Astrocyte of the spinal cord (primary cell): Measurements from ENCODE around the gene NEURL1B.

Experiments used
- DNase-seq: peaks from one replicate; pipeline ENCODE4 v3.0.0; 2011; ENCODE audit warnings: low read depth, low spot score
- H3K4me3 ChIP-seq: 2 replicates; pipeline ENCODE4 v1.5.1; 2011; ENCODE audit warnings: low read depth, mild to moderate bottlenecking, low read length, moderate library complexity
- CTCF ChIP-seq: IDR thresholded peaks from 2 replicates; pipeline ENCODE4 v1.5.1; 2012; ENCODE audit warnings: low read depth, mild to moderate bottlenecking, low read length, inconsistent platforms
- in situ Hi-C: cut with HindIII; loops from 2 replicates; pipeline ENCODE4 v1.10.0; 2017; ENCODE audit warnings: low sequenced_read_pairs

The NEURL1B gene

DNA sequence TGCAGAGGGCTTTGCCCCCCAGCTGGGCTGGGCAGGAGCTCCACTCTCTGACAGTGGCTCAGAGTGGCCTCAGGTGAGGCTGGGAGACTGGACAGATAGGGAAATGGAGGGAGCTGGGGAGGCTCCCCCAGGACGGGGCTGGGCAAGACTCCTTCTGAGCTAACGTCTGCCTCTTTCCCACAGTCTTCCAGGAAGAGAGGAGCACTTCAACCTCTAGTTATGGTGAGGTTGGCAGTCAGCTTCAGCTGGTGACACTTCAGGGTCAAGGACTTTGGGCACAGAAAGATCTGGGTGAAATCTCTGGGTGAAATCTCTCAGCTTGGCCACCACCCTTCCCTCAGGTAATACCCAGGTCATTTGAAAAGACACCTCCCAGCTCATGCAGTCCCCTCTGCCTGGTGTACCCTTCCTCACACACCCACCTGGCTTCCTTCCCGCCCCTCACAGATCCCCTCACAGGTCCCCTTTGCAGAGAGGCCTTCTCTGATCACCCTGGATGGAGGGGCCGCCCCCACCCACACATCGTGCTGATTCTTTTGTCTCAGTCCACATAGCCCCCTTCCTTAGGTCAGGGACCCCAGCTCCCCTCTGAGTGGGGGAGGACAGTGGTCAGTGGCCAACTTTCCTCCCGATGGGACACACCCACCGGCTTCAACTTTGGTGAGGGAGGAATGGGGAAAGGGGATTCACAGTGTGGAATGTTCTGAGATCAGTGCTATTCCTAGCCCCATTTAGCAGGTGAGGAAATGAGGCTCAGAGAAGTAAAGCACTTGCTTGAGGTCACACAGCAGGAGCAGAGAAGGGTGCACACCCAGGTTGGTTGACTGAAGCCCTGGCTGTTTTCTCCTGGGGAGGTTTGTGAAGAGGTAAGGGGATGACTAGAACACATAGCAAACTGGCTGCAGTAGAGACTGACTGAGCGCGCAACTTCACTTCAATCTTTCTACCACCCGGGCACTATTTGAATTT, 15.8 kb upstream of the NEURL1B start:
- no peak overlapping the region for H3K4me3 ChIP-seq
- in situ Hi-C loops = no loop called here
- no peak for TF ChIP-seq CTCF
- no peak for DNase-seq

DNA sequence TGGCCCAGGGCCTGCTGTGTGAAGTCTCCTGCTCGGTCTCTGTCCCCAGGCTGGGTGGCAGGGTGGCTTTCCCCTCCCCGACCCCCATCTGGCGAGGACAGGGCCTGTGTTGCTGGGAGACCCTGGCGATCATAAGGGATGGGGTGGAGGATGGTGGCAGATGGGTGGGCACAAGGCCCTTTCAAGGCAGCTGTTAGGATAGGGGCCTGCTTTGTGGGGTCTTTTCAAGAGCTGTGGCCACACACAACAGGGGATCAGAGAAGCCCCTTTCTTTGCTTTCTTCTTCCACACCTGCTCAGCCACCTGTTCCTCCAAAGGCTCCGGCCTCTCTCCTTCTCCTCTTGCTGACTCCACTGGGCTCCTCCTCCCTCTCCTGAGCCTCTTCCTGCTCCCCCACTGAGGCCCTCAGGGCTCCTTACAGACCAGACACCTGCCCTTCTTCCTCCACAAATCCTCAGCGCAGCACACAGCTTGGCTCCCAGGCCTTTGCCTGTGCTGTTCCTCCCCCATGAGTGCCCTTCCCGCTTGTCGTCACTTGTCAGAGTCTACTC, 15.0 kb upstream of the NEURL1B start:
- in situ Hi-C loops = no loop called here
- no peak for TF ChIP-seq CTCF
- DNase-seq = no peak
- no peak overlapping the region for H3K4me3 ChIP-seq

GRCh38 chr5:172630082-172630481, 11.0 kb upstream of the NEURL1B start:
- H3K4me3 ChIP-seq = no peak overlapping the region
- in situ Hi-C loops = no loop called here
- TF ChIP-seq CTCF = no peak
- DNase-seq = no peak

DNA sequence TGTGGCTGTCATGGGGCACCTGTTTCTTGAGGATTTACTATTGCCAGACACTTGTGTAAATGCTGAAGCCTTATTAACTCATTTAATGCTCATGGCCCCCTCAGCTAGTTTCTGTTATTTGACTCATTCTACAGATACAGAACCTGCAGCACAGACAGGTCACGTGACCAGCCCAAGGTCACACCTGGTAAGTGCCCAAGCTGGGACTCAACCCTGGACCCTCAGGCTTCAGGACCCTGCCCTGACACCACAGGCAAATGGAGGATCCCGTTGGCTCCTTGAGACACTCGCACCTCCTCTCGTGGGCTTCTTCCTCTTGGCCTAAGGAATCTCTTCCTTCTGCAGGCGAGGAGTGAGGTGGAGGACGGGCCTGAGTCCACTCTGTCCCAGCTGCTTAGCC, 10.6 kb upstream of the NEURL1B start:
- DNase-seq = no peak
- in situ Hi-C loops = no loop called here
- no peak for TF ChIP-seq CTCF
- no peak overlapping the region for H3K4me3 ChIP-seq

- in situ Hi-C loops = no loop called here
- H3K4me3 ChIP-seq = no peak overlapping the region
- no peak for DNase-seq
- TF ChIP-seq CTCF = no peak
Observed at GRCh38 chr5:172630986-172631385, 10.1 kb upstream of the NEURL1B start.

DNA sequence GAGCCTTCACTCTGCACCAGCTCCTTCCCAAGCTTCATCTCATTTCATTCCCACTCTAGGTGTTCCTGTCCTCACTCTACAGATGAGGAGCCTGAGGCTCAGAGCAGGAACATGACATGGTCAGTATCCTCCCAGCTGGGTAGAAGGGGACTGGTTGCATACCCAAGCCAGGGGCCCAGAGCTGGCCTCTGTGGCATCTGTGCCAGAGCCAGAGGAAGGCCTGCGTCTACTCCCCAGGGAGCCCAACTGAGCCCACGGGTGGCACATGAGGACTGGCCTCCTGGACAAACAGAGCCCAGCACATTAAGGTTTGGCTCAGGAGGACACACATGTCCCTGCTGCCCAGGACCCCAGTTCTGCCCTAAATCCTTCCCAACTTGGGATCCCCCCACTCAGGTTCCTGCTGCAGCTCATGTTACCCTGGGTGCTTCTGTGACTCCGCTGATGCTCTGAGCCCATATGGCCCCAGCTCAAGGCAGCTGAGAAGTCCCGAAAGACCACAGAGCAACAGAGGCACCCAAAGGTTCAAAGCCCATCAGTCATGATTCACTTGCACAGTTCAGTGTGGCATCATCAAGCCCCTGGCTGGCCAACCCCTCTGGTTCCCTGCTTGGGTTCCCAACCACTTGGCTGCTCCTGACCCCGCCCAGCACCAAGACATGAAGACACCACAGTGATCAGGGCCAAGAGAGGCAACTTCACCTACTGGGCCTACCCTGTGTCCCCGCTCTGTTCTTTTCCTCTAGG, 8.5 kb upstream of the NEURL1B start:
- H3K4me3 ChIP-seq = no peak overlapping the region
- DNase-seq = no peak
- TF ChIP-seq CTCF = no peak
- in situ Hi-C loops = no loop called here
